Endothelial cell of umbilical vein (primary cell): ENCODE measurements around the gene CLDN7.

ENCODE experiments used
- CTCF ChIP-seq, 2 donors: IDR thresholded peaks; 1 replicate in 1 of 2; 2 replicates in 1 of 2; pipeline ENCODE4 v1.5.1; 2011; ENCODE audit warnings: low read length in 2 of 2, mild to moderate bottlenecking in 2 of 2, moderate library complexity in 2 of 2, control low read depth in 1 of 2, inconsistent platforms in 1 of 2, low read depth in 1 of 2; ENCODE audit not compliant: insufficient read depth in 1 of 2; ENCODE audit errors: extremely low read depth in 1 of 2
- EZH2 ChIP-seq: IDR thresholded peaks from 2 replicates; pipeline ENCODE4 v1.6.1; 2012; ENCODE audit warnings: borderline replicate concordance, low read depth, mild to moderate bottlenecking, moderate library complexity, low read length, inconsistent platforms; ENCODE audit not compliant: severe bottlenecking
- MAX ChIP-seq: IDR thresholded peaks from 2 replicates; pipeline ENCODE4 v1.6.1; 2011; ENCODE audit not compliant: insufficient read depth, insufficient read length
- MYC ChIP-seq: IDR thresholded peaks from one replicate; pipeline ENCODE4 v1.6.1; 2011; ENCODE audit warnings: mild to moderate bottlenecking, low read depth, low read length
- POLR2A ChIP-seq: IDR thresholded peaks from 2 replicates; pipeline ENCODE4 v1.6.1; 2012; ENCODE audit warnings: low read depth, mild to moderate bottlenecking, control low read depth, low read length

GRCh38 chr17:7239091-7240027, 22.9 kb downstream of the CLDN7 start, which contains the start of gene PHF23:
- TF ChIP-seq MAX (no peak), POLR2A (peak; percentile 51), EZH2 (no peak), CTCF (IDR thresholded peaks at IDR 0.05; ENCODE audit: extremely low read depth in 1 of 2, insufficient read depth in 1 of 2, low read depth in 1 of 2, low read length in 2 of 2) (no peak), MYC (peak; percentile 30)
